ENCODE data around the gene TPRN. TPM values are rescaled to one million over a fixed set of nuclear protein-coding genes. Genes with fewer than 3 reads are reported as not detected.

The TPRN gene
- total and polyA plus RNA-seq, 2 of the 4 experiments (the other 2 are of a cell fraction): 1.8 to 5.3 TPM

DNA sequence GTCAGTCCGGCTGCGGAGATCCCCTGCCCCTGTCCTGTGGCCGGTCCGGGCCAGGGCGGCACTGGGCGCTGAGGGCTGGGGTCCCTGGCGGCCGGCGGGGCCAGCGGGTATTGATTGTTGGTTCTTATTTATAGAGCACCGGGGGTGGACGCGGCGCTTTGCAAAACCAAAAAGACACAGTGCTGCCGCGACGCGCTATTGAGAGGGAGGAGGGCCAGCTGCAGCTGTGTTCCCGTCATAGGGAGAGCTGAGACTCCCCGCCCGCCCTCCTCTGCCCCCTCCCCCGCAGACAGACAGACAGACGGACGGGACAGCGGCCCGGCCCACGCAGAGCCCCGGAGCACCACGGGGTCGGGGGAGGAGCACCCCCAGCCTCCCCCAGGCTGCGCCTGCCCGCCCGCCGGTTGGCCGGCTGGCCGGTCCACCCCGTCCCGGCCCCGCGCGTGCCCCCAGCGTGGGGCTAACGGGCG is 33.2 kb downstream of the TPRN start:
- Histone ChIP-seq H3K4me1 (ENCODE audit: control insufficient read depth, insufficient read depth, low read length) (peaks cover 4% of the 10 kb centered on the region; the same call in 1 of the 2 replicates), H3K14ac (replicated peaks; ENCODE audit: low read depth, low read length) (no peak overlapping the region), H4K8ac (ENCODE audit: low read depth in 2 of 2, low read length in 2 of 2) (no peak overlapping the region), H3K79me1 (ENCODE audit: low read depth in 1 of 2, low read length in 2 of 2) (no peaks in the 10 kb centered on the region), H3K36me3 (ENCODE audit: control insufficient read depth, insufficient read depth, low read length) (no peaks in the 10 kb centered on the region), H2AFZ (replicated peaks; ENCODE audit: low read length, poor library complexity) (no peak overlapping the region), H2BK5ac (ENCODE audit: low read depth, low read length, poor library complexity, severe bottlenecking) (no peak overlapping the region), H3K18ac (ENCODE audit: low read depth, low read length) (no peak overlapping the region), H4K20me1 (ENCODE audit: insufficient read depth, low read length) (no peaks in the 10 kb centered on the region), H2AK9ac (replicated peaks; ENCODE audit: low read depth, low read length, poor library complexity) (no peak overlapping the region), H3K9ac (ENCODE audit: low read depth, low read length) (no peak overlapping the region), H3K56ac (ENCODE audit: extremely low read depth, insufficient read depth, low read length) (no peak overlapping the region), H3K23ac (ENCODE audit: low read depth, low read length) (no peak overlapping the region), H3K4ac (ENCODE audit: low read depth, low read length) (no peak overlapping the region), H3K4me3 (ENCODE audit: insufficient read depth, low read depth, low read length) (no peak overlapping the region), H4K5ac (ENCODE audit: low read depth, low read length) (no peak overlapping the region), H2BK120ac (ENCODE audit: low read depth, low read length) (no peak overlapping the region), H3K9me3 (ENCODE audit: control insufficient read depth, insufficient read depth, low read length) (no peaks in the 10 kb centered on the region), H3K27me3 (ENCODE audit: control insufficient read depth, insufficient read depth, low read length) (peaks cover 91% of the 10 kb centered on the region), H3K27ac (ENCODE audit: insufficient read depth, low read length) (no peak overlapping the region), H3K4me2 (ENCODE audit: low read depth, low read length) (no peak overlapping the region), H2BK15ac (ENCODE audit: low read depth, low read length) (no peak overlapping the region), H2BK20ac (ENCODE audit: low read depth, low read length) (no peak overlapping the region), H4K91ac (ENCODE audit: insufficient read depth, low read depth, low read length) (no peak overlapping the region), H3K9me1 (ENCODE audit: insufficient read depth, low read length) (no peaks in the 10 kb centered on the region), H2AK5ac (ENCODE audit: low read depth, low read length) (no peak overlapping the region)
- dilution Hi-C loops (cut with HindIII; ENCODE audit: low sequenced_read_pairs, unreplicated experiment): no loop called here
- in situ Hi-C loops (cut with MboI; ENCODE audit: low sequenced_read_pairs): no loop called here
- no CpG with 5 or more reads among the region's 44 CpGs for WGBS, 2 experiments (ENCODE audit: extremely low coverage in 2 of 2, insufficient read length in 1 of 2)
- ATAC-seq (ENCODE audit: low read depth) (no peak), DNase-seq (no peak)
- intact Hi-C loops (cut with micrococcal nuclease): no loop called here
- BruUV-seq (replicated peaks): no TSS peak
- POLR2A ChIA-PET (ENCODE audit: unreplicated experiment): no interaction called here
- CTCF ChIA-PET: no interaction called here
- TF ChIP-seq MAZ (IDR thresholded peaks at IDR 0.05; ENCODE audit: borderline replicate concordance, low read depth, low read length): no peak
- TF ChIP-seq MXI1 (IDR thresholded peaks at IDR 0.05; ENCODE audit: borderline replicate concordance, low read depth, low read length): no peak
- no peak for TF ChIP-seq FOS (IDR thresholded peaks at IDR 0.05; ENCODE audit: low read depth, low read length)
- TF ChIP-seq RFX5 (IDR thresholded peaks at IDR 0.05; ENCODE audit: low read depth, low read length): no peak
